ENCODE data around the gene ASPA.

ASPA gene

GRCh38 chr17:3472137-3472536, 3.7 kb upstream of the ASPA start:
- no peak overlapping the region for H3K27ac ChIP-seq (ENCODE audit: low read depth, low read length)
- H3K36me3 ChIP-seq (ENCODE audit: control insufficient read depth in 1 of 2, insufficient read depth in 2 of 2, low read length in 2 of 2), result no peaks in the 10 kb centered on the region
- H3K4me1 ChIP-seq (ENCODE audit: control insufficient read depth in 1 of 2, insufficient read depth in 2 of 2, low read length in 2 of 2), result peaks cover 11 to 17% of the 10 kb centered on the region in 2 donors
- H3K4me3 ChIP-seq (ENCODE audit: low read depth in 1 of 2, low read length in 2 of 2), result no peak overlapping the region
- H3K27me3 ChIP-seq (ENCODE audit: control insufficient read depth in 1 of 2, insufficient read depth in 2 of 2, low read length in 2 of 2), result no peaks in the 10 kb centered on the region
- no peaks in the 10 kb centered on the region for H3K9me3 ChIP-seq (ENCODE audit: control insufficient read depth in 1 of 2, low read length in 2 of 2)
- H3K9ac ChIP-seq (ENCODE audit: low read depth in 1 of 2, low read length in 2 of 2), result no peak overlapping the region

GRCh38 chr17:3474212-3474611, 1.6 kb upstream of the ASPA start:
- H3K4me3 ChIP-seq (ENCODE audit: low read depth in 1 of 2, low read length in 2 of 2), result no peak overlapping the region
- H3K9me3 ChIP-seq (ENCODE audit: control insufficient read depth in 1 of 2, low read length in 2 of 2), result no peaks in the 10 kb centered on the region
- no peak overlapping the region for H3K27ac ChIP-seq (ENCODE audit: low read depth, low read length)
- H3K36me3 ChIP-seq (ENCODE audit: control insufficient read depth in 1 of 2, insufficient read depth in 2 of 2, low read length in 2 of 2), result no peaks in the 10 kb centered on the region
- H3K9ac ChIP-seq (ENCODE audit: low read depth in 1 of 2, low read length in 2 of 2), result peak overlapping the region in 1 of 2 donors; percentile 32
- H3K27me3 ChIP-seq (ENCODE audit: control insufficient read depth in 1 of 2, insufficient read depth in 2 of 2, low read length in 2 of 2), result no peaks in the 10 kb centered on the region
- H3K4me1 ChIP-seq (ENCODE audit: control insufficient read depth in 1 of 2, insufficient read depth in 2 of 2, low read length in 2 of 2), result peaks cover 14 to 27% of the 10 kb centered on the region in 2 donors

- H3K4me1 ChIP-seq (ENCODE audit: control insufficient read depth in 1 of 2, insufficient read depth in 2 of 2, low read length in 2 of 2), result peaks cover 14 to 27% of the 10 kb centered on the region in 2 donors
- H3K27ac ChIP-seq (ENCODE audit: low read depth, low read length), result peak overlapping the region; percentile 20
- H3K4me3 ChIP-seq (ENCODE audit: low read depth in 1 of 2, low read length in 2 of 2), result no peak overlapping the region
- no peaks in the 10 kb centered on the region for H3K9me3 ChIP-seq (ENCODE audit: control insufficient read depth in 1 of 2, low read length in 2 of 2)
- no peaks in the 10 kb centered on the region for H3K36me3 ChIP-seq (ENCODE audit: control insufficient read depth in 1 of 2, insufficient read depth in 2 of 2, low read length in 2 of 2)
- no peaks in the 10 kb centered on the region for H3K27me3 ChIP-seq (ENCODE audit: control insufficient read depth in 1 of 2, insufficient read depth in 2 of 2, low read length in 2 of 2)
- H3K9ac ChIP-seq (ENCODE audit: low read depth in 1 of 2, low read length in 2 of 2), result no peak overlapping the region
These were observed 529 bp upstream of the ASPA start for GRCh38 chr17:3475251-3475685.

- Histone ChIP-seq H3K4me3 (ENCODE audit: low read depth in 1 of 2, low read length in 2 of 2) (no peak overlapping the region), H3K9me3 (ENCODE audit: control insufficient read depth in 1 of 2, low read length in 2 of 2) (no peaks in the 10 kb centered on the region), H3K4me1 (ENCODE audit: control insufficient read depth in 1 of 2, insufficient read depth in 2 of 2, low read length in 2 of 2) (peaks cover 9 to 18% of the 10 kb centered on the region in 2 donors), H3K9ac (ENCODE audit: low read depth in 1 of 2, low read length in 2 of 2) (no peak overlapping the region), H3K36me3 (ENCODE audit: control insufficient read depth in 1 of 2, insufficient read depth in 2 of 2, low read length in 2 of 2) (no peaks in the 10 kb centered on the region), H3K27me3 (ENCODE audit: control insufficient read depth in 1 of 2, insufficient read depth in 2 of 2, low read length in 2 of 2) (no peaks in the 10 kb centered on the region), H3K27ac (ENCODE audit: low read depth, low read length) (no peak overlapping the region)
These were observed 4.2 kb downstream of the ASPA start for GRCh38 chr17:3479988-3480387.

- H3K9me3 ChIP-seq (ENCODE audit: control insufficient read depth in 1 of 2, low read length in 2 of 2), result no peaks in the 10 kb centered on the region
- H3K4me3 ChIP-seq (ENCODE audit: low read depth in 1 of 2, low read length in 2 of 2), result no peak overlapping the region
- H3K9ac ChIP-seq (ENCODE audit: low read depth in 1 of 2, low read length in 2 of 2), result no peak overlapping the region
- no peak overlapping the region for H3K27ac ChIP-seq (ENCODE audit: low read depth, low read length)
- peaks cover 0 to 10% of the 10 kb centered on the region in 2 donors for H3K4me1 ChIP-seq (ENCODE audit: control insufficient read depth in 1 of 2, insufficient read depth in 2 of 2, low read length in 2 of 2)
- H3K36me3 ChIP-seq (ENCODE audit: control insufficient read depth in 1 of 2, insufficient read depth in 2 of 2, low read length in 2 of 2), result no peaks in the 10 kb centered on the region
- H3K27me3 ChIP-seq (ENCODE audit: control insufficient read depth in 1 of 2, insufficient read depth in 2 of 2, low read length in 2 of 2), result no peaks in the 10 kb centered on the region
These were observed 7.1 kb downstream of the ASPA start for GRCh38 chr17:3482852-3483251.

- no peak overlapping the region for H3K27ac ChIP-seq (ENCODE audit: low read depth, low read length)
- peaks cover 0 to 3% of the 10 kb centered on the region in 2 donors for H3K36me3 ChIP-seq (ENCODE audit: control insufficient read depth in 1 of 2, insufficient read depth in 2 of 2, low read length in 2 of 2)
- no peak overlapping the region for H3K9ac ChIP-seq (ENCODE audit: low read depth in 1 of 2, low read length in 2 of 2)
- no peaks in the 10 kb centered on the region for H3K9me3 ChIP-seq (ENCODE audit: control insufficient read depth in 1 of 2, low read length in 2 of 2)
- no peak overlapping the region for H3K4me3 ChIP-seq (ENCODE audit: low read depth in 1 of 2, low read length in 2 of 2)
- H3K27me3 ChIP-seq (ENCODE audit: control insufficient read depth in 1 of 2, insufficient read depth in 2 of 2, low read length in 2 of 2), result no peaks in the 10 kb centered on the region
- H3K4me1 ChIP-seq (ENCODE audit: control insufficient read depth in 1 of 2, insufficient read depth in 2 of 2, low read length in 2 of 2), result no peaks in the 10 kb centered on the region
These were observed 9.8 kb downstream of the ASPA start for GRCh38 chr17:3485481-3486068.

- no peak overlapping the region for H3K27ac ChIP-seq (ENCODE audit: low read depth, low read length)
- H3K4me1 ChIP-seq (ENCODE audit: control insufficient read depth in 1 of 2, insufficient read depth in 2 of 2, low read length in 2 of 2), result no peaks in the 10 kb centered on the region
- H3K4me3 ChIP-seq (ENCODE audit: low read depth in 1 of 2, low read length in 2 of 2), result no peak overlapping the region
- H3K36me3 ChIP-seq (ENCODE audit: control insufficient read depth in 1 of 2, insufficient read depth in 2 of 2, low read length in 2 of 2), result peaks cover 0 to 4% of the 10 kb centered on the region in 2 donors
- no peak overlapping the region for H3K9ac ChIP-seq (ENCODE audit: low read depth in 1 of 2, low read length in 2 of 2)
- no peaks in the 10 kb centered on the region for H3K9me3 ChIP-seq (ENCODE audit: control insufficient read depth in 1 of 2, low read length in 2 of 2)
- no peaks in the 10 kb centered on the region for H3K27me3 ChIP-seq (ENCODE audit: control insufficient read depth in 1 of 2, insufficient read depth in 2 of 2, low read length in 2 of 2)
These were observed 21.3 kb downstream of the ASPA start for GRCh38 chr17:3497101-3497500.

- Histone ChIP-seq H3K27ac (ENCODE audit: low read depth, low read length) (no peak overlapping the region), H3K9me3 (ENCODE audit: control insufficient read depth in 1 of 2, low read length in 2 of 2) (no peaks in the 10 kb centered on the region), H3K36me3 (ENCODE audit: control insufficient read depth in 1 of 2, insufficient read depth in 2 of 2, low read length in 2 of 2) (no peaks in the 10 kb centered on the region)
These were observed 25.5 kb downstream of the ASPA start for GRCh38 chr17:3501344-3501743.

GRCh38 chr17:3502466-3502865, 26.7 kb downstream of the ASPA start:
- Histone ChIP-seq H3K9me3 (ENCODE audit: control insufficient read depth in 1 of 2, low read length in 2 of 2) (no peaks in the 10 kb centered on the region), H3K27me3 (ENCODE audit: control insufficient read depth in 1 of 2, insufficient read depth in 2 of 2, low read length in 2 of 2) (no peaks in the 10 kb centered on the region), H3K4me1 (ENCODE audit: control insufficient read depth in 1 of 2, insufficient read depth in 2 of 2, low read length in 2 of 2) (no peaks in the 10 kb centered on the region), H3K27ac (ENCODE audit: low read depth, low read length) (no peak overlapping the region), H3K36me3 (ENCODE audit: control insufficient read depth in 1 of 2, insufficient read depth in 2 of 2, low read length in 2 of 2) (no peaks in the 10 kb centered on the region), H3K4me3 (ENCODE audit: low read depth in 1 of 2, low read length in 2 of 2) (no peak overlapping the region), H3K9ac (ENCODE audit: low read depth in 1 of 2, low read length in 2 of 2) (no peak overlapping the region)

More at GRCh38 chr17:3501344-3501743, 25.5 kb downstream of the ASPA start:
- no peaks in the 10 kb centered on the region for H3K4me1 ChIP-seq (ENCODE audit: control insufficient read depth in 1 of 2, insufficient read depth in 2 of 2, low read length in 2 of 2)
- no peak overlapping the region for H3K9ac ChIP-seq (ENCODE audit: low read depth in 1 of 2, low read length in 2 of 2)
- H3K4me3 ChIP-seq (ENCODE audit: low read depth in 1 of 2, low read length in 2 of 2), result no peak overlapping the region
- H3K27me3 ChIP-seq (ENCODE audit: control insufficient read depth in 1 of 2, insufficient read depth in 2 of 2, low read length in 2 of 2), result no peaks in the 10 kb centered on the region

GRCh38 chr17:3503285-3503684, 27.5 kb downstream of the ASPA start:
- no peak overlapping the region for H3K4me3 ChIP-seq (ENCODE audit: low read depth in 1 of 2, low read length in 2 of 2)
- H3K9ac ChIP-seq (ENCODE audit: low read depth in 1 of 2, low read length in 2 of 2), result no peak overlapping the region
- H3K4me1 ChIP-seq (ENCODE audit: control insufficient read depth in 1 of 2, insufficient read depth in 2 of 2, low read length in 2 of 2), result no peaks in the 10 kb centered on the region
- no peaks in the 10 kb centered on the region for H3K27me3 ChIP-seq (ENCODE audit: control insufficient read depth in 1 of 2, insufficient read depth in 2 of 2, low read length in 2 of 2)
- no peak overlapping the region for H3K27ac ChIP-seq (ENCODE audit: low read depth, low read length)
- no peaks in the 10 kb centered on the region for H3K9me3 ChIP-seq (ENCODE audit: control insufficient read depth in 1 of 2, low read length in 2 of 2)
- H3K36me3 ChIP-seq (ENCODE audit: control insufficient read depth in 1 of 2, insufficient read depth in 2 of 2, low read length in 2 of 2), result no peaks in the 10 kb centered on the region

All from duodenal mucosa (tissue), 2 donors.